GM15510 (cell line): ENCODE data around the gene SNAP47.

Experiments used
- POLR2A ChIP-seq: IDR thresholded peaks from 3 replicates; pipeline ENCODE4 v1.6.1; 2011; ENCODE audit warnings: borderline replicate concordance; ENCODE audit not compliant: insufficient read length; ENCODE audit errors: extremely low read depth

SNAP47 gene

DNA sequence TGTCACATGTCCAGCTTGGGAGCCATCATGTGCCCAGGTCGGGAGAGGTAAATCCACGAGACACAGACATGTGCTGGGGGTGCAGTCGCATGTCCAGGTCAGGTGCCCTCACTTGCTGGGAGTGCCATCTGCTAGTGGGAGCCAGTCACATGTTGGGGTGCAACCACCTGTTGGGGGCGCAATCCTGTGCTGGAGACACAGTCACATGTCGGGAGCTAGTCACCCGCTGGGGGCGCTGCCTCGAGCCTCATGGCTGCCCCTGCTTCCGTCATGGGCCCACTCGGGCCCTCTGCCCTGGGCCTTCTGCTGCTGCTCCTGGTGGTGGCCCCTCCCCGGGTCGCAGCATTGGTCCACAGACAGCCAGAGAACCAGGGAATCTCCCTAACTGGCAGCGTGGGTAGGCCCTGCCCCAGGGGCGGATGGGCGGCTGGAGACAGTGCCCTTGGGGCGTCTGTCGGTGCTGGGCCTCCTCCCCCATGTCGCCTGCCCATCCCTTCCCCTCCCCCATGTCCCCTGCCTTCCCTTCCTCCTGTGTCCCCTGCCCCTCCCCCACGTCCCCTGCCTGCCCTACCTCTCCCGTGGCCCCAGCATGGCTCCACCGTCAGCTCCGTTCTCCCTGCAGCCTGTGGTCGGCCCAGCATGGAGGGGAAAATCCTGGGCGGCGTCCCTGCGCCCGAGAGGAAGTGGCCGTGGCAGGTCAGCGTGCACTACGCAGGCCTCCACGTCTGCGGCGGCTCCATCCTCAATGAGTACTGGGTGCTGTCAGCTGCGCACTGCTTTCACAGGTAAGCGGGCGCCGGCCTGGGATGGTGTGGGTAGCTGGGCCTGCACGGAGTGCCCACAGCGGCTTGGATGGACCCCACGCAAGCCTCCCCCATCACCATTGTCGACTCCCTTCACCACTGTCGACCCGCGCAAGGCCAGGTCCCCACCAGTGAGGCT lies 80.5 kb downstream of the SNAP47 start, which contains the start of gene PRSS38:
TSS of gene PRSS38 (plus strand) at position 208 of the 942 bp plus-strand sequence. CDS start at position 250, 42 bp downstream.
- no peak for TF ChIP-seq POLR2A

DNA sequence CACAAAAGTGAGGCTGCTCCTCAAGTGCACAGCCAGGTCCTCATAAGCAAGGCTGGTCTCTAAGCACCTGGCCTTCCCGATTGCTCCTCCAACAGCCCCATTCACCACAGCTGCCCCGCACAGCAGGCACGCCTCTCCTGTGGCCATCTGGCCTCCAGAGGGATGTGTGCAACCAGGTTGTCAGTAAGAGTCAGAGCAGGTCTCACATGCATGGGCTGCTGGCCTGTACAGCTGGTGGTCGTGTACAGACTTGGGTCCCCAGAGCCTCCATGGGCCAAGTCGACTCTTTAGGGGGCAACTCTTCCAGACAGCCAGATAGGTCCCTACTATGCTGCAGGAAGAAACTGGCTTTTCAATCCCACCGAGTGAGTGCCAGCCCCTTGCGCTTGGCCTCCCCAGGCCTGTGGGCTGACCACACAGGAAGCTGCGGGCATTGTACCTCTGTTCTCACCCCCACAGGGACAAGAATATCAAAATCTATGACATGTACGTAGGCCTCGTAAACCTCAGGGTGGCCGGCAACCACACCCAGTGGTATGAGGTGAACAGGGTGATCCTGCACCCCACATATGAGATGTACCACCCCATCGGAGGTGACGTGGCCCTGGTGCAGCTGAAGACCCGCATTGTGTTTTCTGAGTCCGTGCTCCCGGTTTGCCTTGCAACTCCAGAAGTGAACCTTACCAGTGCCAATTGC lies 81.7 kb downstream of the SNAP47 start:
- TF ChIP-seq POLR2A, result no peak

DNA sequence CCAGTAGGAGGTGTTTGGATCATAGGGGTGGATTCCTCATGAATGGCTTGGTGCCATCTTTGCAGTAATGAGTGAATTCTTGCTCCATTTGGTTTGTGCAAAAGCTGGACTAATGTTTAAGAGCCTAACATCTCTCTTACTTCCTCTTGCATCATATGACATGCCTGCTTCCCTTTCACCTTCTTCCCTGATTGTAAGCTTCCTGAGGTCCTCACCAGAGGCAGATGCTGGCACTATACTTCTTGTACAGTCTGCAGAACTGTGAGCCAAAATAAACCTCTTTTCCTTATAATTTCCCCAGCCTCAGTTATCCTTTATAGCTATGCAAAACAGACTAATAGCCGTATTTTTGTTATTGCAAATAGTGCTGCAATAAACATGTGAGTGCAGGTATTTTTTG lies 88.3 kb downstream of the SNAP47 start:
- TF ChIP-seq POLR2A, result no peak

DNA sequence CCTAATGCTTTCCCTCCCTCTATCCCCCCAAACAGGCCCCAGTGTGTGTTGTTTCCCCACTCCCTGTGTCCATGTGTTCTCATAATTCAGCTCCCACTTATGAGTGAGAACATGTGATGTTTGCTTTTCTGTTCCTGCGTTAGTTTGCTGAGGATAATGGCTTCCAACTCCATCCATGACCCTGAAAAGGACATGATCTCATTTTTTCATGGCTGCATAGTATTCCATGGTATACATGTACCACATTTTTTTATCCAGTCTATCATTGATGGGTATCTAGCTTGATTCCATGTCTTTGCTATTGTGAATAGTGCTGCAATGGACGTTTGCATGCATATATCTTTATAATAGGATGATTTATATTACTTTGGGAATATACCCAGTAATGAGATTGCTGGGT lies 89.0 kb downstream of the SNAP47 start:
- TF ChIP-seq POLR2A, result no peak

DNA sequence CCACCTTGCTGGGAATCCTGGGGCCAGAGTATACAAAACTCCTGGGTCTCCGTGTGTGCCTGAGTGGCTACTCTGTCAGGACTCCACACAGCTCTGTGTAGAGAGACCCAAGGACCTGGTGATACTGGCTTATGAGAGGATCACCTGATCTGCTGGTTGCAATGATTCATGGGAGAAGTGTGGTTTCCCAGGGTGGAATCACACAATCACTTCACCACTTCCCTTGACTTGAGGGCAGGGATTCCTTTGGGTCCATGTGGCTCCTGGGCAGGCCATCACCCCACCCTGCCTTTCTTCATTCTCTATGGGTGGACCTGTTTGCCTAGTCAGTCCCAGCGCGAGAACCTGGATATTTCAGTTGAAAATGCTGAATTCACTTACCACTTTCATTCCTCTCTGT lies 93.6 kb downstream of the SNAP47 start:
- no peak for TF ChIP-seq POLR2A
